Endothelial cell (in vitro differentiated cells): Measurements from ENCODE around the gene ACSL3. TPM values are rescaled to one million over a fixed set of nuclear protein-coding genes. Genes with fewer than 3 reads are reported as not detected.

Experiments used
- DNase-seq: peaks from one replicate; pipeline ENCODE4 v3.0.0; 2021; ENCODE audit warnings: low spot score
- H3K27ac Mint-ChIP-seq: one replicate; pipeline ENCODE4 v1.8.0; 2021; ENCODE audit warnings: mixed read lengths, inconsistent platforms; ENCODE audit not compliant: unreplicated experiment
- H3K27me3 Mint-ChIP-seq: one replicate; pipeline ENCODE4 v1.8.0; 2021; ENCODE audit warnings: mild to moderate bottlenecking, moderate library complexity, mixed read lengths, inconsistent platforms; ENCODE audit not compliant: unreplicated experiment
- H3K36me3 Mint-ChIP-seq: one replicate; pipeline ENCODE4 v1.8.0; 2021; ENCODE audit warnings: mild to moderate bottlenecking, low read depth, mixed read lengths, inconsistent platforms; ENCODE audit not compliant: unreplicated experiment
- H3K4me1 Mint-ChIP-seq: one replicate; pipeline ENCODE4 v1.8.0; 2021; ENCODE audit warnings: mild to moderate bottlenecking, mixed read lengths, inconsistent platforms; ENCODE audit not compliant: unreplicated experiment
- H3K4me3 Mint-ChIP-seq: one replicate; pipeline ENCODE4 v1.8.0; 2021; ENCODE audit warnings: mild to moderate bottlenecking, mixed read lengths, inconsistent platforms; ENCODE audit not compliant: unreplicated experiment
- H3K9me3 Mint-ChIP-seq: one replicate; pipeline ENCODE4 v1.8.0; 2021; ENCODE audit warnings: mixed read lengths, inconsistent platforms; ENCODE audit not compliant: unreplicated experiment
- total RNA-seq: library from RNA; stranded (reverse); fragmentation: NEBNext Ultra II Directional; extraction: Animal tissue kit (Norgen Biotek cat#: 25700); gene quantifications from one replicate; pipeline ENCODE4 v1.2.1, GENCODE V29; 2021; ENCODE audit not compliant: unreplicated experiment
- TF ChIP-seq, protein P1 (sequence below): fragments of 200-600 bp; sonication (generic); IDR thresholded peaks from one replicate; pipeline ENCODE4 v1.5.0; 2021; ENCODE audit warnings: antibody characterized with exemption; ENCODE audit not compliant: unreplicated experiment

The ACSL3 gene
- total RNA-seq, 1 donor from 2014 or later = 163 TPM

DNA sequence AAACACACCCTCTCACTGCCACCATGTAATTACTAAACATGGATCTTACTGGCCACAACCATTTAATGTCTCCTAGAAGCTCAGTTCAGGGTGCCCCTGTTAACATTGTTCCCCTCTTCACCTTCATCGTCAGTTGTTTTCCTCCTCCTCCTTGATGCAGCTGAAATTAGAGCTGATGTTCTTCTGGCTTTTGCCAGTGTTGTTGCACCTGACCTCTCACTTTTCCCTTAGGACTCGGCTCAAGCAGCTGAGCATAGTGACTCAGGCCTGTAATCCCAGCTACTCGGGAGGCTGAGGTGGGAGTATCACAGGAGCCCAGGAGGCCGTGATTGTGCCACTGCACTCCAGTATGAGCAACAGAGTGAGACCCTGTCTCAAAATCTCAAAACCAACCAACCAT is 70.8 kb downstream of the ACSL3 start:
- TF ChIP-seq, protein P1, sequence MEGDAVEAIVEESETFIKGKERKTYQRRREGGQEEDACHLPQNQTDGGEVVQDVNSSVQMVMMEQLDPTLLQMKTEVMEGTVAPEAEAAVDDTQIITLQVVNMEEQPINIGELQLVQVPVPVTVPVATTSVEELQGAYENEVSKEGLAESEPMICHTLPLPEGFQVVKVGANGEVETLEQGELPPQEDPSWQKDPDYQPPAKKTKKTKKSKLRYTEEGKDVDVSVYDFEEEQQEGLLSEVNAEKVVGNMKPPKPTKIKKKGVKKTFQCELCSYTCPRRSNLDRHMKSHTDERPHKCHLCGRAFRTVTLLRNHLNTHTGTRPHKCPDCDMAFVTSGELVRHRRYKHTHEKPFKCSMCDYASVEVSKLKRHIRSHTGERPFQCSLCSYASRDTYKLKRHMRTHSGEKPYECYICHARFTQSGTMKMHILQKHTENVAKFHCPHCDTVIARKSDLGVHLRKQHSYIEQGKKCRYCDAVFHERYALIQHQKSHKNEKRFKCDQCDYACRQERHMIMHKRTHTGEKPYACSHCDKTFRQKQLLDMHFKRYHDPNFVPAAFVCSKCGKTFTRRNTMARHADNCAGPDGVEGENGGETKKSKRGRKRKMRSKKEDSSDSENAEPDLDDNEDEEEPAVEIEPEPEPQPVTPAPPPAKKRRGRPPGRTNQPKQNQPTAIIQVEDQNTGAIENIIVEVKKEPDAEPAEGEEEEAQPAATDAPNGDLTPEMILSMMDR = no peak
- no peaks in the 10 kb centered on the region for H3K9me3 Mint-ChIP-seq
- H3K36me3 Mint-ChIP-seq = peaks cover 29% of the 10 kb centered on the region
- no peaks in the 10 kb centered on the region for H3K27me3 Mint-ChIP-seq
- no peaks in the 10 kb centered on the region for H3K4me1 Mint-ChIP-seq
- no peak for DNase-seq
- peak overlapping the region; percentile 11 for H3K4me3 Mint-ChIP-seq
- no peak overlapping the region for H3K27ac Mint-ChIP-seq

- Mint-ChIP-seq H3K4me3 (no peak overlapping the region), H3K9me3 (no peaks in the 10 kb centered on the region), H3K36me3 (peaks cover 39% of the 10 kb centered on the region), H3K27me3 (no peaks in the 10 kb centered on the region), H3K4me1 (no peaks in the 10 kb centered on the region), H3K27ac (peak overlapping the region; percentile 55)
- TF ChIP-seq, protein P1 = no peak
- no peak for DNase-seq
These were observed 72.6 kb downstream of the ACSL3 start for GRCh38 chr2:222933458-222933857.

- Mint-ChIP-seq H3K27ac (no peak overlapping the region), H3K9me3 (no peaks in the 10 kb centered on the region), H3K4me1 (peaks cover 8% of the 10 kb centered on the region), H3K36me3 (peaks cover 39% of the 10 kb centered on the region), H3K4me3 (no peak overlapping the region), H3K27me3 (no peaks in the 10 kb centered on the region)
- no peak for DNase-seq
- TF ChIP-seq, protein P1 = no peak
These were observed 75.0 kb downstream of the ACSL3 start for GRCh38 chr2:222935688-222936298.

GRCh38 chr2:222936705-222937104 is 75.9 kb downstream of the ACSL3 start:
- H3K9me3 Mint-ChIP-seq = no peaks in the 10 kb centered on the region
- H3K36me3 Mint-ChIP-seq = peaks cover 35% of the 10 kb centered on the region

GRCh38 chr2:222938327-222938726 is 77.5 kb downstream of the ACSL3 start:
- H3K9me3 Mint-ChIP-seq = no peaks in the 10 kb centered on the region
- no peak overlapping the region for H3K27ac Mint-ChIP-seq
- peaks cover 8% of the 10 kb centered on the region for H3K4me1 Mint-ChIP-seq
- no peak for DNase-seq
- no peaks in the 10 kb centered on the region for H3K27me3 Mint-ChIP-seq
- no peak overlapping the region for H3K4me3 Mint-ChIP-seq
- H3K36me3 Mint-ChIP-seq = peaks cover 29% of the 10 kb centered on the region
- TF ChIP-seq, protein P1 = no peak

More at GRCh38 chr2:222936705-222937104, 75.9 kb downstream of the ACSL3 start:
- H3K4me1 Mint-ChIP-seq = peaks cover 8% of the 10 kb centered on the region
- TF ChIP-seq, protein P1 = no peak
- H3K27ac Mint-ChIP-seq = no peak overlapping the region
- DNase-seq = no peak
- H3K27me3 Mint-ChIP-seq = no peaks in the 10 kb centered on the region
- peak overlapping the region; percentile 47 for H3K4me3 Mint-ChIP-seq
